Measurements from ENCODE around the gene IFNL4. TPM values are rescaled to one million over a fixed set of nuclear protein-coding genes. Genes with fewer than 3 reads are reported as not detected.

The IFNL4 gene
- total RNA-seq, 3 donors from 2014 or later: not detected

GRCh38 chr19:39253374-39254149 is 4.9 kb upstream of the IFNL4 start:
- Histone ChIP-seq H3K4me3 (no peak overlapping the region), H3K9me3 (no peaks in the 10 kb centered on the region), H3K4me1 (ENCODE audit: low read depth) (no peaks in the 10 kb centered on the region), H3K36me3 (ENCODE audit: low read depth) (no peaks in the 10 kb centered on the region)
- DNase-seq (no peak), ATAC-seq (no peak)
- no peak for TF ChIP-seq CTCF (IDR thresholded peaks at IDR 0.05)
- intact Hi-C loops (cut with DNase I, micrococcal nuclease): no loop called here

GRCh38 chr19:39252458-39252857 is 3.8 kb upstream of the IFNL4 start:
- no peak overlapping the region for H3K4me3 ChIP-seq
- intact Hi-C loops (cut with DNase I, micrococcal nuclease): no loop called here
- H3K36me3 ChIP-seq (ENCODE audit: low read depth): no peaks in the 10 kb centered on the region
- TF ChIP-seq CTCF (IDR thresholded peaks at IDR 0.05): no peak
- no peaks in the 10 kb centered on the region for H3K4me1 ChIP-seq (ENCODE audit: low read depth)
- ATAC-seq (no peak), DNase-seq (no peak)
- no peaks in the 10 kb centered on the region for H3K9me3 ChIP-seq

- Histone ChIP-seq H3K4me3 (no peak overlapping the region), H3K36me3 (ENCODE audit: low read depth) (no peaks in the 10 kb centered on the region), H3K4me1 (ENCODE audit: low read depth) (no peaks in the 10 kb centered on the region), H3K9me3 (no peaks in the 10 kb centered on the region)
- intact Hi-C loops (cut with DNase I, micrococcal nuclease): no loop called here
- TF ChIP-seq CTCF (IDR thresholded peaks at IDR 0.05): no peak
- no peak for DNase-seq
- no peak for ATAC-seq
These were observed 3.2 kb upstream of the IFNL4 start for GRCh38 chr19:39251846-39252245.

- no peak for TF ChIP-seq CTCF (IDR thresholded peaks at IDR 0.05)
- no peak for DNase-seq
- no peaks in the 10 kb centered on the region for H3K9me3 ChIP-seq
- no peaks in the 10 kb centered on the region for H3K36me3 ChIP-seq (ENCODE audit: low read depth)
- H3K4me1 ChIP-seq (ENCODE audit: low read depth): no peaks in the 10 kb centered on the region
- ATAC-seq: no peak
- intact Hi-C loops (cut with DNase I, micrococcal nuclease): no loop called here
- H3K4me3 ChIP-seq: no peak overlapping the region
These were observed 2.4 kb upstream of the IFNL4 start for GRCh38 chr19:39251081-39251480.

- DNase-seq: no peak
- ATAC-seq: peak; percentile 61
- Histone ChIP-seq H3K4me1 (ENCODE audit: low read depth) (no peaks in the 10 kb centered on the region), H3K9me3 (no peaks in the 10 kb centered on the region), H3K36me3 (ENCODE audit: low read depth) (no peaks in the 10 kb centered on the region), H3K4me3 (no peak overlapping the region)
- no peak for TF ChIP-seq CTCF (IDR thresholded peaks at IDR 0.05)
- intact Hi-C loops (cut with DNase I, micrococcal nuclease): no loop called here
These were observed 673 bp downstream of the IFNL4 start for GRCh38 chr19:39247701-39248664.

Measured in mucosa of descending colon (tissue), 3 donors.